Upper lobe of left lung (tissue), 4 donors: ENCODE measurements around the gene GINS1.

Source experiments
- CTCF ChIP-seq, 6 experiments: fragments of 450-650 bp in 4 of 6; fragments of 200-600 bp in 2 of 6; sonication (generic) in 2 of 6; IDR thresholded peaks; one replicate each; pipeline ENCODE4 v1.5.1; 2016 to 2019; ENCODE audit warnings: antibody characterized with exemption in 6 of 6
- POLR2AphosphoS5 ChIP-seq, 2 donors: sonication (generic); formaldehyde crosslinking; IDR thresholded peaks; one replicate each; pipeline ENCODE4 v1.5.1; 2017; ENCODE audit warnings: antibody characterized with exemption in 2 of 2

GRCh38 chr20:25447671-25448070 lies 40.2 kb downstream of the GINS1 start:
- TF ChIP-seq CTCF (IDR thresholded peaks at IDR 0.05) (no peak), POLR2AphosphoS5 (IDR thresholded peaks at IDR 0.05) (no peak)
